Measurements from ENCODE around the gene SWT1.
"Not testable (repeated sequence)": the region's sequence is repeated elsewhere in the genome, so short reads cannot be mapped to it uniquely, and the experiment has no call there.

SWT1 gene

DNA sequence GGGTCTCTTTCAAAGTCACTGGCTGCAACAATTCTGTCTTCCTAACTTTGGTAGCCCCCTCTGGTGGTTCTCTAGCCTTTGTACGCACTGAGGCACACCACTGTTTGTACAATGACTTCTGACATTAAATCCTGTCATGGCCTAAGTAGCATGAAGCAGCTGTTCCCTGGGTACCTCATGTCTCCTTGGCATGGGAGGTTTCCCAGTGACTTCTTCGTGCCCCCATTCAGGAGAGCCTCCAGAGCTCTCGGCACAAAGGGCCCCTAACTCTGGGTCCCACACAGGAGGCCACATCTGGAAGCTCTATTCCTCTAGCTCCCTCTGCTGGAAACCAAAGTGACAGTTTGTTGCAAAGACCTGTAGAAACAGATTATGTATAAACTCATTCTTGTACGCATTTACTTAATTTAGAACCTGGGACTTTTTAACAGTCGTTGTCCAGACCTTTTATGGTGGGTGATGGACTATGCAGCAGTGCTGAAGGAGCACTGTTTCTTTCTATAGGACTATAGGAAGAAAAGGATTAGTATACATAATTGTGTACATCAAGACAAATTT is 13.4 kb downstream of the SWT1 start:
- in situ Hi-C loops (cut with HindIII; ENCODE audit: low sequenced_read_pairs), result no loop called here

DNA sequence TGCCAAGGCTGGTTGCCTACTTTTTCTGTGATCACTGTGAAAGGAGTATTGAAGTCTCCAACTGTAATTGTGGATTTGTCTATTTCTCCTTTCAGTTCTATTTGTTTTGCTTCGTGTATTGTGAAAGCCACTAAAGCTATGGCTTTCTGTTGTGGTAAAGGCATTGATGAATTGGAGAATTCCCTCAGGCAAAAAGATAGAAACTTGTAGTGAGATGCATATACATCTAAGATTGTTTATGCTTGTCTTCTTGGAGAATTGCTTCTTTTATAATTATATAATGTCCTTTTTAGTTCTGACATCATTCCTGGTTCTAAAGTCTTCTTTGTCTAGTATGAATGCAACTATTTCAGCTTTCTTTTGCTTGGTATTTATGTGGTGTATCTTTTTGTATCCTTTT is 36.8 kb downstream of the SWT1 start:
- in situ Hi-C loops (cut with HindIII; ENCODE audit: low sequenced_read_pairs), result no loop called here

DNA sequence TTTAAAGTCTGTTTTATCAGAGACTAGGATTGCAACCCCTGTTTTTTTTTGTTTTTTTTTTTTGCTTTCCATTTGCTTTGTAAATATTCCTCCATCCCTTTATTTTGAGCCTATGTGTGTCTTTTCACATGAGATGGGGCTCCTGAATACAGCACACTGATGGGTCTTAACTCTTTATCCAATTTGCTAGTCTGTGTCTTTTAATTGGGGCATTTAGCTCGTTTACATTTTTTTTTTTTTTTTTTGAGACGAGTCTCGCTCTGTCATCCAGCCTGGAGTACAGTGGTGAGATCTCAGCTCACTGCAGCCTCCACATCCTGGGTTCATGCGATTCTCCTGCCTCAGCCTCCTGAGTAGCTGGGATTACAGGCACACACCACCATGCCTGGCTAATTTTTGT is 41.7 kb downstream of the SWT1 start:
- in situ Hi-C loops (cut with HindIII; ENCODE audit: low sequenced_read_pairs), result not testable (repeated sequence)

DNA sequence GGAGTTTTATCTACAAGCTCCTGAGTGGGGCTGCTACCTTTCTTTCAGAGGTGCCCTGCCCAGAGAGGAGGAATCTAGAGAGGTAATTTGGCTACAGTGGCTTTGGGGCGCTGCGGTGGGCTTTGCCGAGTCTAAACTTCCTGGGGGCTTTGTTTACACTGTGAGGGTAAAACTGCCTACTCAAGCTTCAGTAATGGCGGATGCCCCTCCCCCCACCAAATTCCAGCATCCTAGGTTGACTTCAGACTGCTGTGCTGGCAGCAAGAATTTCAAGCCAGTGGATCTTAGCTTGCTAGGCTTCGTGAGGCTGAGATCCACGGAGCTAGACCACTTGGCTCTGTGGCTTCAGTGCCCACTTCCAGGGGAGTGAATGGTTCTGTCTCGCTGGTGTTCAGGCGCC is 43.9 kb downstream of the SWT1 start:
- in situ Hi-C loops (cut with HindIII; ENCODE audit: low sequenced_read_pairs), result no loop called here

- in situ Hi-C loops (cut with HindIII; ENCODE audit: low sequenced_read_pairs), result no loop called here
These were observed 50.2 kb downstream of the SWT1 start for GRCh38 chr1:185207170-185207569.

DNA sequence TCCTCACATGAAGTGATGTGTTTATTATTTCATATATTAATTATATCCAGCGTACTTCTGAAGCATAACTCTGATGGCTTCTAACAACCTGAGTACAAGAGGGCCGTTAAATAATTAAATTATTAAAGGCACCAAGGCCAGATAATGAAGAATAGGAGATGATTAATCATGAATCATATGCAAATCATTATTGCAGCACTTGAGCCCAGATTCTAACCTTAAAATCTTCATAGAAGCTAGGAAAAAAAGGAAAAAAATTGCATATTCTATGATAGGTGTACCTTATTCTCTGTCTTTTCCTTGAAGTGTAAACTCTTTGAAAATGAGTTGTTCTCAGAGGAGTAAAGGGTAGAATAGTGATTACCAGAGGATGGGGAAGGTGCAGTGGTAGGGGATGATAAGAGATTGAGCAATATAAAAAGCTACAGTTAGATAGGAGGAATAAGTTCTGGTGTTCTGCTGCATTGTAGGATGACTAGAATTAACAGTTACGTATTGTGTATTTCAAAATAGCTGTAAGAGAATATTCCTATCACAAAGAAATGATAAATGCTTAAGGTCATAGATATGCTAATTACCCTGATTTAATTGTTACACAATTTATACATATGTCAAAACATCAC is 51.1 kb downstream of the SWT1 start:
- in situ Hi-C loops (cut with HindIII; ENCODE audit: low sequenced_read_pairs), result no loop called here

DNA sequence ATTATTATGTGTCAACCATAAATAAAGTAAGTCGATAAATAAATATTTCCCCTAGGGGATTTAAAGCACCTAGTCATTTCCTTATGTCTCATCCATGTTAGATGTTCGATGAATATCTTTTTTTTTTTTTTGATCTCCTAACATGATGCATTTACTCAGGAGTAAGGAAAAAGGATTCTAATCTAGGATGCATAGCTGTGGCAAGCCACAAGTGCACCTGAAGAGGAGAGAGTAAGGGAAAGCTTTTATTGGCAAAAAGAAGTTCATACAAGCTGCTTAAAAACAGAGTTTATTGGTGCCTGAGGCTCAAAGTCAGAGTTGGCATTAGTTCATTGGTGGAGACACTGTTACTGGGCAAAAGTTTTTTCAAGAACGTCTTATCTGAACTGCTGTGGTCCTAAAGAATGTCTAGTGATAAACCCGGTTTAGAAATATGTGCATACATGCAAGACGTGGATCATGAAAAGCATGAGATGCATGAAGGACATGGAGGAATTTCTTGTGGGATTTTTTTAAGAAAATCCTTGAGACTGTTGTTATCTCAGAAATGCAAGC is 51.7 kb downstream of the SWT1 start:
- in situ Hi-C loops (cut with HindIII; ENCODE audit: low sequenced_read_pairs), result no loop called here

DNA sequence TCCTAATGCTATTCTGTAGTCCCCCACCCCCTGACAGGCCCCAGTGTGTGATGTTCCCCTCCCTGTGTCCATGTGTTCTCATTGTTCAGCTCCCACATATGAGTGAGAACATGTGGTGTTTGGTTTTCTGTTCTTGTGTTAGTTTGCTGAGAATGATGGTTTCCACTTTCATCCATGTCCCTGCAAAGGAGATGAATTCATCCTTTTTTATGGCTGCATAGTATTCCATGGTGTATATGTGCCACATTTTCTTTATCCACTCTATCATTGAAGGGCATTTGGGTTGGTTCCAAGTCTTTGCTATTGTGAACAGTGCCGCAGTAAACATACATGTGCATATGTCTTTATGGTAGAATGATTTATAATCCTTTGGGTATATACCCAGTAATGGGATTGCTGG is 52.4 kb downstream of the SWT1 start:
- in situ Hi-C loops (cut with HindIII; ENCODE audit: low sequenced_read_pairs), result not testable (repeated sequence)

GRCh38 chr1:185213091-185213490 is 56.1 kb downstream of the SWT1 start:
- in situ Hi-C loops (cut with HindIII; ENCODE audit: low sequenced_read_pairs), result no loop called here

DNA sequence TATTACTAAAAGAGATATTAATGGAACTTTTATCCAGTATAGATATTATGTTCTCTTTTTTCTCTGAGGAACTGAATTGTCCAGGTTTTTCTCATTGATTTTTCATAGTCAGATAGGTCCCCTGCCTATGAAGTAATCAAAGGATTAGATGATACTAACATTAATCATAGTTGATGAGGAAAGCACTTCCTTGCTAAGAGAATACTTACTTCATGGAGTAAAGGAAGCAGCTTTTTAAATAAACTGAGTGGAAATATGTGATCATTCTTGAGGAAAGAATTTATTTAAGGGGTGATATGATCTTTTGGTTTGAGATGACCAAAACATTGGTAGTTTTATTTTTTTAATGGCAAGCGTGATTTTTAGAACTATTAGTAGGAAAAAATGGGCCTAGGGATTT is 58.9 kb downstream of the SWT1 start:
- in situ Hi-C loops (cut with HindIII; ENCODE audit: low sequenced_read_pairs), result no loop called here

DNA sequence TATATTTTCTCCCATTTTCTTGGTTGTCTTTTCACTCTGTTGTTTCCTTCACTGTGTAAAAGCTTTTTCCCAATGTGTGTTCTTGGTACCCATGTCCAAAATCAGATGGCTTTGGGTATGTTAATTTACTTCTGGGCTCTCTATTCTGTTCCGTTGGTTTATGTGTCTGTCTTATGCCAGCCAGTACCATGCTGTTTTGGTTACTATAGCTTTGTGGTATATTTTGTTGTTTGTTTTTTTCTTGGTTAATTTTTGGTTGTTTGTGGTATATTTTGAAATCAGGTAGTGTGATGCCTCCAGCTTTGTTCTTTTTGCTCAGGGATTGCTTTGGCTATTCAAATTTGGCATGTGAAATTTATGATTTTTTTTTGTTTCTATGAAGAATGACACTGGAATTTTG is 67.2 kb downstream of the SWT1 start:
- in situ Hi-C loops (cut with HindIII; ENCODE audit: low sequenced_read_pairs), result no loop called here

DNA sequence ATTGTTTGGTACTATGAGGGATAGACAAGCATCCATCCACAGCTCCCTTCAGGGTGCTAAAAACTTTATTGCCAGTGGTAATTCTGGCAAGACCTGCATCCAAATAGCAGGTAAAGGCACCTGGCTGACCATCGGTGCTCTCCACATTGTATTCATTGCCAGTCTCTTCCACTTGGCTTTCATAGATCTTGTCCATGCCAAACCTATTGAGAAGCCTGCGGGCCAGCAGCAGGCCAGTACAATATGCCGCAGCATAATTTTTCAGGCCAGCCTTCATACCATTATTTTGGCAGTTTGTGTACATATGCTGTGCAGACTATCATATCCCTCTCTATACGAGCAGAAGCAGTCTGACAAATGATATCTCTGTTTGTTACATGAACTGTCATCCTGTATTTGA is 70.2 kb downstream of the SWT1 start:
- in situ Hi-C loops (cut with HindIII; ENCODE audit: low sequenced_read_pairs), result no loop called here

- in situ Hi-C loops (cut with HindIII; ENCODE audit: low sequenced_read_pairs), result no loop called here
These were observed 72.0 kb downstream of the SWT1 start for GRCh38 chr1:185228979-185229378.

GRCh38 chr1:185229981-185230380 is 73.0 kb downstream of the SWT1 start:
- in situ Hi-C loops (cut with HindIII; ENCODE audit: low sequenced_read_pairs), result no loop called here

- in situ Hi-C loops (cut with HindIII; ENCODE audit: low sequenced_read_pairs), result no loop called here
These were observed 75.9 kb downstream of the SWT1 start for GRCh38 chr1:185232874-185233273.

- in situ Hi-C loops (cut with HindIII; ENCODE audit: low sequenced_read_pairs), result not testable (repeated sequence)
These were observed 77.2 kb downstream of the SWT1 start for GRCh38 chr1:185234183-185234582.

DNA sequence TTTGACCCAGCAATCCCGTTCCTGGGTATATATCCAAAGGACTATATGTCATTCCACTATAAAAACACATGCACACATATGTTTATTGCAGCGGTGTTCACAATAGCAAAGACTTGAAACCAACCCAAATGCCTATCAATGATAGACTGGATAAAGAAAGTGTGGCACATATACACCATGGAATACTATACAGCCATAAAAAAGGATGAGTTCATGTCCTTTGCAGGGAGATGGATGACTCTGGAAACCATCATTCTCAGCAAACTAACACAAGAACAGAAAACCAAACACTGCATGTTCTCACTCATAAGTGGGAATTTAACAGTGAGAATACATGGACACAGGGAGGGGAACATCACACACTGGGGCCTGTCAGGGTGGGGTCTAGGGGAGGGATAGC is 80.2 kb downstream of the SWT1 start:
- in situ Hi-C loops (cut with HindIII; ENCODE audit: low sequenced_read_pairs), result not testable (repeated sequence)

GRCh38 chr1:185237661-185238060 is 80.7 kb downstream of the SWT1 start:
- in situ Hi-C loops (cut with HindIII; ENCODE audit: low sequenced_read_pairs), result no loop called here

GRCh38 chr1:185238447-185238846 is 81.5 kb downstream of the SWT1 start:
- in situ Hi-C loops (cut with HindIII; ENCODE audit: low sequenced_read_pairs), result no loop called here

- in situ Hi-C loops (cut with HindIII; ENCODE audit: low sequenced_read_pairs), result no loop called here
These were observed 82.9 kb downstream of the SWT1 start for GRCh38 chr1:185239861-185240260.

DNA sequence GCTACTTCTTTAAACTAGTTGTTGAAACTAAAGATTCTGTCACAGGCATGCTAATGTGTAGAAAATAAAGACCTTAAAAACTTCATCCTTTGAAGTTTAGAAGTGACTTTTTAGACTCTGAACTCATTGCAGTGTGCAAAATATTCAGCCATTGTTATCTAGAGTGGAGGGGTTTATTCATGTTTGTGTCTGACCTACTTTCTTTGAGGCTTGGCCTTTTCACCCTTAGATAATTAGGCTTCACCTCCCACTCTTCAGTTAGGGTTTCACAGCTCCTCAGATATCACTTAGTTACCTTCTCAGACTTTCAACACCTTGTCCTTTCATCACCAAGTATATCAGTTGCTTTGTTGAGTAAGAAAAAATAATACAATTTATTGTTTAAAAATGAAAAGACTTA is 84.2 kb downstream of the SWT1 start:
- in situ Hi-C loops (cut with HindIII; ENCODE audit: low sequenced_read_pairs), result no loop called here

GRCh38 chr1:185244015-185244747 is 87.2 kb downstream of the SWT1 start:
- in situ Hi-C loops (cut with HindIII; ENCODE audit: low sequenced_read_pairs), result no loop called here

All from DLD1 (cell line).